GM23338 (cell line): ENCODE measurements around the gene NLRC5. TPM values are rescaled to one million over a fixed set of nuclear protein-coding genes. Genes with fewer than 3 reads are reported as not detected.

Experiments
- ATAC-seq: fragments of 200-7000 bp; cut with Tn5 transposase; 3 replicates; pipeline ENCODE4 v1.9.1; 2020
- DNase-seq: peaks from one replicate; pipeline ENCODE4 v3.0.0-alpha.2; 2015; ENCODE audit warnings: low spot score
- H2AFZ ChIP-seq: fragments of 200-600 bp; sonication (generic); 2 replicates; pipeline ENCODE4 v1.8.0; 2016; ENCODE audit warnings: antibody characterized with exemption, mild to moderate bottlenecking, moderate library complexity
- H3F3A ChIP-seq: fragments of 200-600 bp; sonication (generic); replicated peaks from 2 replicates; pipeline ENCODE4 v1.8.0; 2017; ENCODE audit warnings: antibody characterized with exemption, mixed run types, low read depth
- H3K27ac ChIP-seq: fragments of 200-600 bp; sonication (generic); 2 replicates; pipeline ENCODE4 v1.6.1; 2016; ENCODE audit warnings: low read depth
- H3K27me3 ChIP-seq: fragments of 200-600 bp; sonication (generic); 2 replicates; pipeline ENCODE4 v1.8.0; 2016; ENCODE audit warnings: mild to moderate bottlenecking, mixed run types, moderate library complexity; ENCODE audit not compliant: insufficient read depth
- H3K36me3 ChIP-seq: fragments of 200-600 bp; sonication (generic); 2 replicates; pipeline ENCODE4 v1.8.0; 2016; ENCODE audit warnings: mild to moderate bottlenecking; ENCODE audit not compliant: insufficient read depth
- H3K4me1 ChIP-seq: fragments of 200-600 bp; sonication (generic); 2 replicates; pipeline ENCODE4 v1.8.0; 2016; ENCODE audit warnings: mild to moderate bottlenecking, moderate library complexity; ENCODE audit not compliant: insufficient read depth
- H3K4me2 ChIP-seq: fragments of 200-600 bp; sonication (generic); 2 replicates; pipeline ENCODE4 v1.7.1; 2017; ENCODE audit warnings: mixed run types
- H3K4me3 ChIP-seq: fragments of 200-600 bp; sonication (generic); 2 replicates; pipeline ENCODE4 v1.6.1; 2016; ENCODE audit warnings: mixed run types
- H3K79me2 ChIP-seq: fragments of 200-600 bp; sonication (generic); replicated peaks from 2 replicates; pipeline ENCODE4 v1.8.0; 2017; ENCODE audit warnings: mild to moderate bottlenecking; ENCODE audit not compliant: insufficient read depth
- H3K9me2 ChIP-seq: fragments of 200-600 bp; sonication (generic); 2 replicates; pipeline ENCODE4 v1.8.0; 2017; ENCODE audit not compliant: insufficient read depth
- H4K20me1 ChIP-seq: fragments of 200-600 bp; sonication (generic); replicated peaks from 2 replicates; pipeline ENCODE4 v1.8.0; 2017; ENCODE audit warnings: mild to moderate bottlenecking; ENCODE audit not compliant: insufficient read depth
- H3K27ac Mint-ChIP-seq: 2 replicates; pipeline ENCODE4 v1.8.0; 2020; ENCODE audit warnings: inconsistent platforms, mild to moderate bottlenecking, moderate library complexity, mixed read lengths
- H3K27me3 Mint-ChIP-seq: 3 replicates; pipeline ENCODE4 v1.8.0; 2022; ENCODE audit warnings: low read depth, mild to moderate bottlenecking, moderate library complexity, mixed read lengths, inconsistent platforms; ENCODE audit not compliant: insufficient read depth, poor library complexity
- H3K36me3 Mint-ChIP-seq: 3 replicates; pipeline ENCODE4 v1.8.0; 2021; ENCODE audit warnings: low read depth, mild to moderate bottlenecking, inconsistent platforms, moderate library complexity, mixed read lengths
- H3K4me1 Mint-ChIP-seq: 3 replicates; pipeline ENCODE4 v1.8.0; 2020; ENCODE audit warnings: mild to moderate bottlenecking, inconsistent platforms, mixed read lengths
- H3K4me3 Mint-ChIP-seq: 3 replicates; pipeline ENCODE4 v1.8.0; 2021; ENCODE audit warnings: moderate library complexity, mild to moderate bottlenecking, inconsistent platforms, mixed read lengths
- H3K9me3 Mint-ChIP-seq: 3 replicates; pipeline ENCODE4 v1.8.0; 2020; ENCODE audit warnings: moderate library complexity, mild to moderate bottlenecking, inconsistent platforms, mixed read lengths
- CREB1 ChIP-seq: fragments of 250-450 bp; sonication (Bioruptor Pico); IDR thresholded peaks from 2 replicates; pipeline ENCODE4 v1.5.0; 2020; ENCODE audit warnings: low read depth, mild to moderate bottlenecking, moderate library complexity
- CTCF ChIP-seq, 2 experiments: fragments of 200-600 bp in 1 of 2; sonication (generic) in 1 of 2; conservative IDR thresholded peaks; 2 replicates each; pipeline versions ENCODE4 v1.5.1 to v1.6.1; 2016 to 2017; ENCODE audit warnings: antibody characterized with exemption in 2 of 2, low read depth in 2 of 2, mild to moderate bottlenecking in 2 of 2, moderate library complexity in 1 of 2
- ETS1 ChIP-seq: IDR thresholded peaks from 2 replicates; pipeline ENCODE4 v1.6.1; 2016; ENCODE audit warnings: antibody characterized with exemption
- EZH2 ChIP-seq: fragments of 200-600 bp; sonication (generic); IDR thresholded peaks from one replicate; pipeline ENCODE4 v1.8.0; 2017; ENCODE audit warnings: antibody characterized with exemption, mild to moderate bottlenecking, low read depth; ENCODE audit not compliant: unreplicated experiment
- EZH2phosphoT487 ChIP-seq: fragments of 200-600 bp; sonication (generic); IDR thresholded peaks from one replicate; pipeline ENCODE4 v1.8.1; 2018; ENCODE audit warnings: antibody characterized with exemption; ENCODE audit not compliant: unreplicated experiment
- JUNB ChIP-seq: IDR thresholded peaks from one replicate; pipeline ENCODE4 v1.6.1; 2016; ENCODE audit warnings: antibody characterized with exemption; ENCODE audit not compliant: unreplicated experiment
- NANOG ChIP-seq: IDR thresholded peaks from 2 replicates; pipeline ENCODE4 v1.6.1; 2016; ENCODE audit warnings: antibody characterized with exemption, borderline replicate concordance
- POLR2AphosphoS5 ChIP-seq: IDR thresholded peaks from 2 replicates; pipeline ENCODE4 v1.6.1; 2016; ENCODE audit warnings: antibody characterized with exemption, low read depth
- REST ChIP-seq: IDR thresholded peaks from one replicate; pipeline ENCODE4 v1.6.1; 2018; ENCODE audit warnings: antibody characterized with exemption; ENCODE audit not compliant: unreplicated experiment
- STAT1 ChIP-seq: IDR thresholded peaks from one replicate; pipeline ENCODE4 v1.6.1; 2016; ENCODE audit warnings: antibody characterized with exemption; ENCODE audit not compliant: unreplicated experiment
- ZNF114 ChIP-seq: fragments of 250-450 bp; sonication (Bioruptor Pico); IDR thresholded peaks from 2 replicates; pipeline ENCODE4 v1.5.0; 2020; ENCODE audit warnings: mild to moderate bottlenecking, moderate library complexity
- ZNF331 ChIP-seq: fragments of 250-450 bp; sonication (Bioruptor Pico); IDR thresholded peaks from 2 replicates; pipeline ENCODE4 v1.5.0; 2020; ENCODE audit warnings: low read depth, mild to moderate bottlenecking, moderate library complexity
- ZNF462 ChIP-seq: fragments of 250-450 bp; sonication (Bioruptor Pico); IDR thresholded peaks from 2 replicates; pipeline ENCODE4 v1.5.0; 2020; ENCODE audit warnings: mild to moderate bottlenecking, moderate library complexity
- polyA plus RNA-seq: library from polyadenylated mRNA; unstranded; fragments of >200 nt; fragmentation: Nextera tagmentation; extraction: Ambion mirVana; gene quantifications from 2 replicates; pipeline ENCODE4 v1.2.1, GENCODE V29; 2016
- total RNA-seq: library from RNA; depleted of rRNA; stranded (reverse); fragments of >200 nt; shearing (Covaris generic); gene quantifications from 2 replicates; pipeline ENCODE4 v1.2.3, GENCODE V29; 2014

Gene NLRC5
- total and polyA plus RNA-seq, 2 experiments from 2014 or later: 2.3 to 3.9 TPM

- DNase-seq: no peak
Observed at GRCh38 chr16:57096793-57097192, 107.4 kb downstream of the NLRC5 start.

More at GRCh38 chr16:57096793-57097192, 107.4 kb downstream of the NLRC5 start:
- TF ChIP-seq STAT1 (no peak), CTCF (conservative IDR thresholded peaks at IDR 0.05; ENCODE audit: low read depth in 2 of 2) (no peak), CREB1 (CRISPR knock-in tag) (no peak), ZNF331 (CRISPR knock-in tag) (no peak), REST (no peak), JUNB (no peak), EZH2 (no peak), ETS1 (no peak), EZH2phosphoT487 (no peak), ZNF114 (CRISPR knock-in tag) (no peak), ZNF462 (CRISPR knock-in tag) (no peak), POLR2AphosphoS5 (no peak), NANOG (no peak)
- no peaks in the 10 kb centered on the region for H4K20me1 ChIP-seq
- Mint-ChIP-seq H3K4me1 (peaks cover 27% of the 10 kb centered on the region), H3K36me3 (no peaks in the 10 kb centered on the region), H3K27ac (no peak overlapping the region), H3K9me3 (no peaks in the 10 kb centered on the region), H3K4me3 (no peak overlapping the region), H3K27me3 (peaks cover 11% of the 10 kb centered on the region)
- H3F3A ChIP-seq: 0 out of 2 replicates have a peak, but pooled peaks cover under 1% of the 10 kb centered on the region
- no peak overlapping the region for H3K4me2 ChIP-seq
- no peaks in the 10 kb centered on the region for H3K36me3 ChIP-seq
- H3K4me1 ChIP-seq: peaks cover 7% of the 10 kb centered on the region; the same call in 1 of the 2 replicates
- no peak overlapping the region for H2AFZ ChIP-seq
- ATAC-seq: no peak
- H3K9me2 ChIP-seq: no peaks in the 10 kb centered on the region
- H3K79me2 ChIP-seq: no peaks in the 10 kb centered on the region
- H3K27ac ChIP-seq: no peak overlapping the region
- peaks cover 20% of the 10 kb centered on the region for H3K27me3 ChIP-seq
- H3K4me3 ChIP-seq: no peak overlapping the region
